ENCODE measurements around the gene DYNLT3.

DNA sequence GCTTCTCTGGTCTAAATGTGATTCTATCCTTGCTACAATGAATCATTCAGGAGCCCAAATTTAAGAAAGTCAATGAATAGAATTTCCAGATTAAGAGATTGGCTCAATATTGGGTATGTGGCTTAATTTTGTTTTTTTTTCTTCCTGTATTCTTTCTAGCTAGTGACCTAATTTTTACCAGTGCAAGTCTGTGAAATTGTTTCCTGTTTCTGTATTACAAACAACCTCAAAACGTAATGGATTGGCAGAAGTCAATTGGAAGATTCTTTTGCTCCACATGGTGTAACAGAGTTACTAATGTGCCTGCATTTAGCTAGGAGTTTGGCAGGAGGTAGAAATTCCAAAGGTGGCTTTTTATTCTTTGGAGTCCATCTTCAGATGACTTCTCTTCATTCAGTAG, 17.6 kb downstream of the DYNLT3 start:
- TF ChIP-seq, protein P1, sequence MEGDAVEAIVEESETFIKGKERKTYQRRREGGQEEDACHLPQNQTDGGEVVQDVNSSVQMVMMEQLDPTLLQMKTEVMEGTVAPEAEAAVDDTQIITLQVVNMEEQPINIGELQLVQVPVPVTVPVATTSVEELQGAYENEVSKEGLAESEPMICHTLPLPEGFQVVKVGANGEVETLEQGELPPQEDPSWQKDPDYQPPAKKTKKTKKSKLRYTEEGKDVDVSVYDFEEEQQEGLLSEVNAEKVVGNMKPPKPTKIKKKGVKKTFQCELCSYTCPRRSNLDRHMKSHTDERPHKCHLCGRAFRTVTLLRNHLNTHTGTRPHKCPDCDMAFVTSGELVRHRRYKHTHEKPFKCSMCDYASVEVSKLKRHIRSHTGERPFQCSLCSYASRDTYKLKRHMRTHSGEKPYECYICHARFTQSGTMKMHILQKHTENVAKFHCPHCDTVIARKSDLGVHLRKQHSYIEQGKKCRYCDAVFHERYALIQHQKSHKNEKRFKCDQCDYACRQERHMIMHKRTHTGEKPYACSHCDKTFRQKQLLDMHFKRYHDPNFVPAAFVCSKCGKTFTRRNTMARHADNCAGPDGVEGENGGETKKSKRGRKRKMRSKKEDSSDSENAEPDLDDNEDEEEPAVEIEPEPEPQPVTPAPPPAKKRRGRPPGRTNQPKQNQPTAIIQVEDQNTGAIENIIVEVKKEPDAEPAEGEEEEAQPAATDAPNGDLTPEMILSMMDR (optimal IDR thresholded peaks at IDR 0.05 in 1 of 3, IDR thresholded peaks at IDR 0.05 in 1 of 3, conservative IDR thresholded peaks at IDR 0.05 in 1 of 3; ENCODE audit: extremely low read depth in 1 of 3, insufficient read depth in 2 of 3, low read length in 3 of 3) = no peak
- no peak for TF ChIP-seq EZH2 (IDR thresholded peaks at IDR 0.05; ENCODE audit: low read length)

Measured in keratinocyte (primary cell).